Measurements from ENCODE around the gene SNRK. TPM values are rescaled to one million over a fixed set of nuclear protein-coding genes. Genes with fewer than 3 reads are reported as not detected.

The SNRK gene
- total RNA-seq, 6 donors from 2014 or later = 25.1 to 68.5 (median 45.3) TPM

DNA sequence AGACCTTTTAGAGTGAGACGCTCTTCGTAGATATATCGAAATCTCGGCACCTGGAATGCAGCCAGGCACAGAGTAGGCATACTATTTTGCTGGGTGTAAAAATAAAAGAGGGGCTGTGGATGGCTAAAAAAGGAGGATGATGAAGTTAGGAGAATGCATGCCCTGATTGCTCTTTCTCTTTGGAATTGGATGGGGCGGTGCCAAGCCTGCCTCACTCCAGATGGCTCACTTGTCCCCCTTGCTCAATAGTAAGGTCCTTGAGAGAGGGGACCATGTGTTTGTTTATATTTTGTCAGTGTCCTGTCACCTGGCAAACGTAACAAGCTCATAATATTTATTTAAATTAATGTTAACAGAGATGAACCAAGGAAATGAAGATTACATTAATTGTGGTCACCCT, 33.0 kb downstream of the SNRK start:
- H3K4me1 ChIP-seq = peaks cover 25 to 44% (median 27%) of the 10 kb centered on the region in 4 donors
- TF ChIP-seq, protein P1, sequence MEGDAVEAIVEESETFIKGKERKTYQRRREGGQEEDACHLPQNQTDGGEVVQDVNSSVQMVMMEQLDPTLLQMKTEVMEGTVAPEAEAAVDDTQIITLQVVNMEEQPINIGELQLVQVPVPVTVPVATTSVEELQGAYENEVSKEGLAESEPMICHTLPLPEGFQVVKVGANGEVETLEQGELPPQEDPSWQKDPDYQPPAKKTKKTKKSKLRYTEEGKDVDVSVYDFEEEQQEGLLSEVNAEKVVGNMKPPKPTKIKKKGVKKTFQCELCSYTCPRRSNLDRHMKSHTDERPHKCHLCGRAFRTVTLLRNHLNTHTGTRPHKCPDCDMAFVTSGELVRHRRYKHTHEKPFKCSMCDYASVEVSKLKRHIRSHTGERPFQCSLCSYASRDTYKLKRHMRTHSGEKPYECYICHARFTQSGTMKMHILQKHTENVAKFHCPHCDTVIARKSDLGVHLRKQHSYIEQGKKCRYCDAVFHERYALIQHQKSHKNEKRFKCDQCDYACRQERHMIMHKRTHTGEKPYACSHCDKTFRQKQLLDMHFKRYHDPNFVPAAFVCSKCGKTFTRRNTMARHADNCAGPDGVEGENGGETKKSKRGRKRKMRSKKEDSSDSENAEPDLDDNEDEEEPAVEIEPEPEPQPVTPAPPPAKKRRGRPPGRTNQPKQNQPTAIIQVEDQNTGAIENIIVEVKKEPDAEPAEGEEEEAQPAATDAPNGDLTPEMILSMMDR (IDR thresholded peaks at IDR 0.05) = no peak
- TF ChIP-seq POLR2AphosphoS5 (IDR thresholded peaks at IDR 0.05) (no peak), POLR2A (IDR thresholded peaks at IDR 0.05) (no peak), EP300 (IDR thresholded peaks at IDR 0.05) (no peak)
- ATAC-seq (ENCODE audit: low FRiP score in 2 of 2) = no peak
- 82 to 84% methylated on average over 6 of the region's 6 CpGs for WGBS, 2 donors
- H3K27me3 ChIP-seq = no peaks in the 10 kb centered on the region
- no peaks in the 10 kb centered on the region for H3K36me3 ChIP-seq
- no peak overlapping the region for H3K4me3 ChIP-seq
- H3K27ac ChIP-seq = no peak overlapping the region
- no peaks in the 10 kb centered on the region for H3K9me3 ChIP-seq
- no peak for DNase-seq

DNA sequence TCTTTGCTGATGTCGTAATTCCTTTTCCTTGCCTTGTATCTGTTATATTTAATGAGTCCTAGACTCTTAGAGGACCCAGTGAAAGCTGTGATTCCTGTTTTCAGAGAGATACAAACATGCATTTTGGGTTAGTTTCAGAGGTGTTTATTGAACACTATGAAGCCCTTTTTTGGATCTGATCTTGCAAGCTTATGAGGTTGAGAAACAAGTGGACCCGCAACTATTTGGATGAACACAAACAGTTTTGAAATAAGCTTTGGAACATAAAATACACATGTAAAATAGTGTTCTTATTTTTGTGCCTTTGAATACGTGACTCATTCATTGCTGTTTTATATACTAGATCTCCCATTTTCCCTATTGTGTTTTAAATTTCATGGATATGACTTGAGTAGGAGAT, 33.5 kb downstream of the SNRK start:
- H3K36me3 ChIP-seq = no peaks in the 10 kb centered on the region
- peaks cover 26 to 48% (median 28%) of the 10 kb centered on the region in 4 donors for H3K4me1 ChIP-seq
- H3K9me3 ChIP-seq = no peaks in the 10 kb centered on the region
- TF ChIP-seq, protein P1 (IDR thresholded peaks at IDR 0.05) = no peak
- TF ChIP-seq POLR2AphosphoS5 (IDR thresholded peaks at IDR 0.05) = no peak
- no peak for TF ChIP-seq POLR2A (IDR thresholded peaks at IDR 0.05)
- TF ChIP-seq EP300 (IDR thresholded peaks at IDR 0.05) = no peak
- no peak for ATAC-seq (ENCODE audit: low FRiP score in 2 of 2)
- WGBS, 2 donors = 77 to 80% methylated on average over 3 of the region's 3 CpGs
- H3K4me3 ChIP-seq = no peak overlapping the region
- no peaks in the 10 kb centered on the region for H3K27me3 ChIP-seq
- H3K27ac ChIP-seq = peak overlapping the region in 1 of 4 donors; percentile 50
- no peak for DNase-seq

DNA sequence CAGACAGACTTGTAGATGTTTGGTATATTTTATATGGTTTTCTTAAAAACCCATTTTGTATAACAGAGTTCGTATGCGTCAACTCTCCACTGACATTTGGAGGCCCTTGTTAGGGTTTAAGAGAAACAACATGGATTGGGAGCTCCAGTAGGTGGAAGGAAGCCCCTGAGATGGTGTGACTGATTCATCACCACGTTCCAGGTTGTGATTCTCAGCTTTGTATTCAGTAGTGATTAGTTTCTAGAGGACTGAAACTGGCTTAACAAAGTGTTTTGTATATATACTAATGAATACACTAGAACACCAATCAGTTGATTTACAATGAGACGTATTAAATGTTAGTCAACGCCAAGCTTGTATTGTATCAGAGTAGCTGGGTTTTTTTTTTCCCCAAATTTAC, 33.9 kb downstream of the SNRK start:
- DNase-seq = no peak
- no peak overlapping the region for H3K4me3 ChIP-seq
- no peaks in the 10 kb centered on the region for H3K36me3 ChIP-seq
- no peaks in the 10 kb centered on the region for H3K9me3 ChIP-seq
- H3K27me3 ChIP-seq = no peaks in the 10 kb centered on the region
- H3K27ac ChIP-seq = peak overlapping the region in 1 of 4 donors; percentile 50
- H3K4me1 ChIP-seq = peaks cover 24 to 53% (median 32%) of the 10 kb centered on the region in 4 donors
- no peak for ATAC-seq (ENCODE audit: low FRiP score in 2 of 2)
- TF ChIP-seq, protein P1 (IDR thresholded peaks at IDR 0.05) = no peak
- TF ChIP-seq EP300 (IDR thresholded peaks at IDR 0.05) = no peak
- no peak for TF ChIP-seq POLR2AphosphoS5 (IDR thresholded peaks at IDR 0.05)
- TF ChIP-seq POLR2A (IDR thresholded peaks at IDR 0.05) = no peak
- 88% methylated on average over 5 of the region's 5 CpGs for WGBS, 2 donors

DNA sequence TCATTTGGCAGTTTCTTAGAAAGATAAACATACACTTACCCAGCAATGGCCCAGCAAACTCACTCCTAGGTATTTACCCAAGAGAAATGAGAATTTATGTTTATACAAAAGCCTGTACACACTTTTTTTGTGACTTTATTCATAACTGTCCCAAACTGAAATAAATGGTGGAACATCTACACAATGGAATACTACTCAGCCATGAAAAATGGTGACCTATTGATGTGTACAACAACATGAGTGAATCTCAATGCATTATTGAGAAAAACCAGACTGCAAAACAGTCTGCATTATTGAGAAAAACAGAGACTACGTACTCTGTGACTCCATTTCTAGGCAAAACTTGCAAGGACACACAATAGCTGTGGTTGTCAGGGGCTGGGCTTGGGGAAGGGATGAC, 37.2 kb downstream of the SNRK start:
- Histone ChIP-seq H3K9me3 (no peaks in the 10 kb centered on the region), H3K36me3 (no peaks in the 10 kb centered on the region), H3K4me3 (no peak overlapping the region), H3K27ac (no peak overlapping the region), H3K27me3 (no peaks in the 10 kb centered on the region), H3K4me1 (peaks cover 31 to 56% (median 42%) of the 10 kb centered on the region in 4 donors)
- 100% methylated on average over 1 of the region's 1 CpG for WGBS, 2 donors
- TF ChIP-seq EP300 (IDR thresholded peaks at IDR 0.05) = no peak
- no peak for TF ChIP-seq POLR2A (IDR thresholded peaks at IDR 0.05)
- TF ChIP-seq POLR2AphosphoS5 (IDR thresholded peaks at IDR 0.05) = no peak
- TF ChIP-seq, protein P1 (IDR thresholded peaks at IDR 0.05) = no peak
- DNase-seq (no peak), ATAC-seq (ENCODE audit: low FRiP score in 2 of 2) (no peak)

DNA sequence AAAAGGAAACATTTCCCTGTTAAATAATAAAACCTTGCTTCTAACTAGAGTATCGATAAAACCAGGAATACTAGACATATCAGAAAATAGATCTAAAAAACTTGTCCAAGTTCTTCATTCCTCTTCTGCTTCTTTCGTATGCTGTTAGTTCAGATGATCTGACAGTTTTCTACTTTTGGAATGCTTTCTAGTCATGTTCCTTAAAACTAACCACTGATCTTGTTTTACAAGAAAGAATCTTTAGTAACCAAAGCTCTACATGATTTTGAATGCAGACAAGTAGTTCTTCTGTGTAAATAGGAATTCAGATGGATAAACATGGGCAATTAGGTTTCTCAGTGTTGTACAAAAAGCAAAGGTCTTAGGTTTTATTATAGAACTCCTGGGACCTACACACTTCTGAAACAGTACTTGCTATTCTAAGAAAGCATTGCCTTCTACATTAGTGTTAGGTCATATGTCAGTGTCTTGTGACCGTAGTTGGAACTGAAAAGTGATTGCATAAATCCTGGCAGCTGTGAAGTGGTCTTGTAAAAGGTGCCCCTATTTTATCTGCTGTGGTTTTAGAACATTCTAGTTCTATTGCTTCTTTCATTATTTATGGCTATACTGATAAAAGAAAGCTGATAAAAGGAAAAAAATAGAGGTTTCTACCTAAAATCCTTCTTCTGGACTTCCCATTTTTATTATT, 40.7 kb downstream of the SNRK start:
- Histone ChIP-seq H3K36me3 (peaks cover 0 to 2% (median 0%) of the 10 kb centered on the region in 4 donors), H3K9me3 (no peaks in the 10 kb centered on the region), H3K4me1 (peaks cover 22 to 60% (median 37%) of the 10 kb centered on the region in 4 donors), H3K27me3 (no peaks in the 10 kb centered on the region), H3K4me3 (no peak overlapping the region), H3K27ac (peak overlapping the region; percentile 10 to 68 (median 34))
- WGBS, 2 donors = 32 to 39% methylated on average over 3 of the region's 3 CpGs
- ATAC-seq (ENCODE audit: low FRiP score in 2 of 2) = peak in 1 of 2 donors; percentile 72
- DNase-seq = no peak
- TF ChIP-seq EP300 (IDR thresholded peaks at IDR 0.05) (no peak), POLR2A (IDR thresholded peaks at IDR 0.05) (no peak), POLR2AphosphoS5 (IDR thresholded peaks at IDR 0.05) (no peak)
- TF ChIP-seq, protein P1 (IDR thresholded peaks at IDR 0.05) = no peak
